Trophoblast cell (in vitro differentiated cells and primary cell): ENCODE measurements around the gene PTPN22.
A peak's percentile ranks its signal among the peaks of the same experiment; 100 is the strongest.

Source experiments
- DNase-seq, 2 donors: peaks; one replicate each; pipeline ENCODE4 v3.0.0-alpha.2; 2016
- H2AFZ ChIP-seq: 2 replicates; pipeline ENCODE4 v1.6.1; 2013; ENCODE audit warnings: low read length, moderate library complexity, mild to moderate bottlenecking; ENCODE audit not compliant: insufficient read depth, poor library complexity
- H2AK5ac ChIP-seq: 2 replicates; pipeline ENCODE4 v1.6.1; 2013; ENCODE audit warnings: mild to moderate bottlenecking, low read length
- H2BK120ac ChIP-seq: 2 replicates; pipeline ENCODE4 v1.6.1; 2013; ENCODE audit warnings: low read length, mild to moderate bottlenecking, moderate library complexity; ENCODE audit not compliant: insufficient read depth, poor library complexity
- H2BK12ac ChIP-seq: 2 replicates; pipeline ENCODE4 v1.6.1; 2013; ENCODE audit warnings: mild to moderate bottlenecking, low read length, moderate library complexity
- H2BK5ac ChIP-seq: 2 replicates; pipeline ENCODE4 v1.6.1; 2013; ENCODE audit warnings: low read length, low read depth, moderate library complexity, mild to moderate bottlenecking; ENCODE audit not compliant: poor library complexity
- H3K14ac ChIP-seq: 2 replicates; pipeline ENCODE4 v1.6.1; 2013; ENCODE audit warnings: mild to moderate bottlenecking, low read length
- H3K18ac ChIP-seq: 2 replicates; pipeline ENCODE4 v1.6.1; 2013; ENCODE audit warnings: mild to moderate bottlenecking, low read length
- H3K23ac ChIP-seq: 2 replicates; pipeline ENCODE4 v1.6.1; 2013; ENCODE audit warnings: low read length
- H3K27ac ChIP-seq: 2 replicates; pipeline ENCODE4 v1.5.1; 2013; ENCODE audit warnings: low read depth, mild to moderate bottlenecking, inconsistent platforms, low read length, moderate library complexity
- H3K27me3 ChIP-seq: 2 replicates; pipeline ENCODE4 v1.6.1; 2013; ENCODE audit warnings: inconsistent platforms, mild to moderate bottlenecking, low read length, moderate library complexity; ENCODE audit not compliant: insufficient read depth
- H3K36me3 ChIP-seq, 2 experiments: 1 replicate in 1 of 2; 2 replicates in 1 of 2; pipeline ENCODE4 v1.6.1; 2013; ENCODE audit warnings: low read length in 2 of 2, mild to moderate bottlenecking in 2 of 2, moderate library complexity in 1 of 2; ENCODE audit not compliant: insufficient read depth in 2 of 2, control insufficient read depth in 1 of 2
- H3K4ac ChIP-seq: 2 replicates; pipeline ENCODE4 v1.6.1; 2013; ENCODE audit warnings: low read depth, mild to moderate bottlenecking, low read length, moderate library complexity
- H3K4me1 ChIP-seq, 2 experiments: 1 replicate in 1 of 2; 2 replicates in 1 of 2; pipeline ENCODE4 v1.6.1; 2013; ENCODE audit warnings: low read length in 2 of 2, mild to moderate bottlenecking in 2 of 2, moderate library complexity in 1 of 2; ENCODE audit not compliant: insufficient read depth in 2 of 2, control insufficient read depth in 1 of 2
- H3K4me2 ChIP-seq: 2 replicates; pipeline ENCODE4 v1.6.1; 2013; ENCODE audit warnings: inconsistent platforms, mild to moderate bottlenecking, low read length, moderate library complexity
- H3K4me3 ChIP-seq: 2 replicates; pipeline ENCODE4 v1.5.1; 2013; ENCODE audit warnings: mild to moderate bottlenecking, low read depth, low read length, inconsistent platforms
- H3K79me1 ChIP-seq: one replicate; pipeline ENCODE4 v1.6.1; 2013; ENCODE audit warnings: low read length
- H3K79me2 ChIP-seq: 2 replicates; pipeline ENCODE4 v1.6.1; 2013; ENCODE audit warnings: low read length, mild to moderate bottlenecking; ENCODE audit not compliant: control insufficient read depth, insufficient read depth, poor library complexity
- H3K9ac ChIP-seq: 2 replicates; pipeline ENCODE4 v1.6.1; 2013; ENCODE audit warnings: mild to moderate bottlenecking, low read length
- H3K9me3 ChIP-seq: 2 replicates; pipeline ENCODE4 v1.6.1; 2013; ENCODE audit warnings: low read depth, mild to moderate bottlenecking, control low read depth, inconsistent platforms, low read length; ENCODE audit not compliant: insufficient read depth
- H4K12ac ChIP-seq: 2 replicates; pipeline ENCODE4 v1.6.1; 2013; ENCODE audit warnings: low read depth, mild to moderate bottlenecking, low read length, moderate library complexity
- H4K8ac ChIP-seq: 2 replicates; pipeline ENCODE4 v1.6.1; 2013; ENCODE audit warnings: low read depth, mild to moderate bottlenecking, low read length, moderate library complexity
- H4K91ac ChIP-seq: one replicate; pipeline ENCODE4 v1.6.1; 2013; ENCODE audit warnings: low read depth, mild to moderate bottlenecking, low read length, moderate library complexity
- WGBS: extraction: QIAGEN DNeasy Blood & Tissue Kit; methylation state at CpG from one replicate; pipeline ENCODE4 v1.1.7; 2013; ENCODE audit warnings: missing lambda C conversion rate; ENCODE audit not compliant: insufficient read length, insufficient coverage; ENCODE audit errors: extremely low coverage; 5-methylcytosine and 5-hydroxymethylcytosine counted together

Gene PTPN22

GRCh38 chr1:113770031-113770430 lies 101.5 kb downstream of the PTPN22 start:
- no CpG with 5 or more reads among the region's 1 CpG for WGBS
- H2BK120ac ChIP-seq: no peak overlapping the region
- no peak overlapping the region for H4K12ac ChIP-seq
- H3K36me3 ChIP-seq: peaks cover 5 to 6% of the 10 kb centered on the region in 2 experiments
- no peak overlapping the region for H4K8ac ChIP-seq
- no peaks in the 10 kb centered on the region for H3K4me1 ChIP-seq
- H2AK5ac ChIP-seq: no peak overlapping the region
- H3K27ac ChIP-seq: no peak overlapping the region
- no peaks in the 10 kb centered on the region for H3K27me3 ChIP-seq
- H3K4me2 ChIP-seq: no peak overlapping the region
- H3K4ac ChIP-seq: no peak overlapping the region
- no peaks in the 10 kb centered on the region for H3K79me1 ChIP-seq
- H3K14ac ChIP-seq: no peak overlapping the region
- H2BK12ac ChIP-seq: no peak overlapping the region
- no peak overlapping the region for H3K23ac ChIP-seq
- no peak overlapping the region for H2AFZ ChIP-seq
- no peak overlapping the region for H4K91ac ChIP-seq
- H3K9me3 ChIP-seq: no peaks in the 10 kb centered on the region
- H3K9ac ChIP-seq: no peak overlapping the region
- H3K18ac ChIP-seq: no peak overlapping the region
- no peak overlapping the region for H2BK5ac ChIP-seq
- no peaks in the 10 kb centered on the region for H3K79me2 ChIP-seq
- no peak overlapping the region for H3K4me3 ChIP-seq
- no peak for DNase-seq

GRCh38 chr1:113769601-113769970 lies 101.9 kb downstream of the PTPN22 start:
- DNase-seq: no peak
- Histone ChIP-seq H3K14ac (no peak overlapping the region), H3K4ac (no peak overlapping the region)

GRCh38 chr1:113768916-113769600 lies 102.5 kb downstream of the PTPN22 start:
- no peak overlapping the region for H4K12ac ChIP-seq
- 100% methylated on average over 1 of the region's 1 CpG for WGBS

More at GRCh38 chr1:113769601-113769970, 101.9 kb downstream of the PTPN22 start:
- Histone ChIP-seq H2BK12ac (no peak overlapping the region), H2BK120ac (no peak overlapping the region), H4K8ac (no peak overlapping the region), H3K27me3 (no peaks in the 10 kb centered on the region), H3K79me1 (no peaks in the 10 kb centered on the region), H3K79me2 (no peaks in the 10 kb centered on the region), H3K18ac (no peak overlapping the region), H3K9me3 (no peaks in the 10 kb centered on the region), H3K27ac (no peak overlapping the region), H2AFZ (no peak overlapping the region), H4K12ac (no peak overlapping the region), H3K4me3 (no peak overlapping the region), H3K23ac (no peak overlapping the region), H4K91ac (no peak overlapping the region), H3K9ac (no peak overlapping the region), H3K36me3 (peaks cover 3 to 6% of the 10 kb centered on the region in 2 experiments), H2AK5ac (no peak overlapping the region), H3K4me1 (no peaks in the 10 kb centered on the region), H3K4me2 (no peak overlapping the region), H2BK5ac (no peak overlapping the region)

GRCh38 chr1:113765306-113766230 lies 105.9 kb downstream of the PTPN22 start:
- H3K27ac ChIP-seq: no peak overlapping the region
- H3K14ac ChIP-seq: no peak overlapping the region
- H2BK120ac ChIP-seq: no peak overlapping the region
- no peak overlapping the region for H3K4me3 ChIP-seq
- DNase-seq: peak in 1 of 2 donors; percentile 10
- H3K4me2 ChIP-seq: no peak overlapping the region
- no peak overlapping the region for H3K23ac ChIP-seq
- H4K8ac ChIP-seq: no peak overlapping the region
- no peaks in the 10 kb centered on the region for H3K27me3 ChIP-seq
- H3K79me1 ChIP-seq: no peaks in the 10 kb centered on the region
- peaks cover 2 to 6% of the 10 kb centered on the region in 2 experiments for H3K36me3 ChIP-seq
- no peaks in the 10 kb centered on the region for H3K9me3 ChIP-seq
- H3K9ac ChIP-seq: no peak overlapping the region
- H2AK5ac ChIP-seq: no peak overlapping the region
- no peak overlapping the region for H2BK12ac ChIP-seq
- H3K79me2 ChIP-seq: no peaks in the 10 kb centered on the region
- H4K91ac ChIP-seq: no peak overlapping the region
- H3K4me1 ChIP-seq: no peaks in the 10 kb centered on the region
- H2BK5ac ChIP-seq: no peak overlapping the region
- WGBS: no CpG with 5 or more reads among the region's 2 CpGs
- H3K4ac ChIP-seq: no peak overlapping the region
- H2AFZ ChIP-seq: no peak overlapping the region
- H3K18ac ChIP-seq: no peak overlapping the region
- no peak overlapping the region for H4K12ac ChIP-seq

More at GRCh38 chr1:113768916-113769600, 102.5 kb downstream of the PTPN22 start:
- H3K4me2 ChIP-seq: no peak overlapping the region
- H3K79me1 ChIP-seq: no peaks in the 10 kb centered on the region
- H3K4me1 ChIP-seq: no peaks in the 10 kb centered on the region
- no peak overlapping the region for H4K91ac ChIP-seq
- H4K8ac ChIP-seq: no peak overlapping the region
- no peak overlapping the region for H2BK5ac ChIP-seq
- H2AK5ac ChIP-seq: no peak overlapping the region
- no peak overlapping the region for H3K9ac ChIP-seq
- H3K23ac ChIP-seq: no peak overlapping the region
- no peaks in the 10 kb centered on the region for H3K27me3 ChIP-seq
- no peak overlapping the region for H3K14ac ChIP-seq
- no peak overlapping the region for H3K4me3 ChIP-seq
- no peak overlapping the region for H2AFZ ChIP-seq
- H3K79me2 ChIP-seq: no peaks in the 10 kb centered on the region
- no peak for DNase-seq
- H2BK120ac ChIP-seq: no peak overlapping the region
- peaks cover 2 to 6% of the 10 kb centered on the region in 2 experiments for H3K36me3 ChIP-seq
- H3K27ac ChIP-seq: no peak overlapping the region
- no peaks in the 10 kb centered on the region for H3K9me3 ChIP-seq
- no peak overlapping the region for H3K18ac ChIP-seq
- no peak overlapping the region for H3K4ac ChIP-seq
- no peak overlapping the region for H2BK12ac ChIP-seq
